B cell (primary cell): ENCODE measurements around the gene ANKRD61. TPM values are rescaled to one million over a fixed set of nuclear protein-coding genes. Genes with fewer than 3 reads are reported as not detected.
A peak's percentile ranks its signal among the peaks of the same experiment; 100 is the strongest.

Experiments used
- ATAC-seq: fragments of 200-7000 bp; cut with Tn5 transposase; one replicate; pipeline ENCODE4 v1.10.0; 2021; ENCODE audit warnings: low read depth, mild to moderate bottlenecking, moderate number of reproducible peaks, moderate library complexity
- CTCF ChIA-PET: fragments of 350-600 bp; sonication (Branson Sonifier 250); formaldehyde crosslinking; loops from one replicate; lab custom pipeline; 2021; ENCODE audit warnings: antibody characterized with exemption, inconsistent platforms; lab: Charles Lee
- POLR2A ChIA-PET: fragments of 350-600 bp; sonication (Branson Sonifier 250); formaldehyde crosslinking; loops from one replicate; lab custom pipeline; 2021; ENCODE audit warnings: antibody characterized with exemption; lab: Charles Lee
- DNase-seq: peaks from one replicate; pipeline ENCODE4 v3.0.0; 2013
- H2AFZ ChIP-seq: 2 replicates; pipeline ENCODE4 v1.6.1; 2012; ENCODE audit warnings: mild to moderate bottlenecking, low read depth, low read length; ENCODE audit not compliant: insufficient read depth, poor library complexity, severe bottlenecking
- H3K27ac ChIP-seq, 2 donors: 1 replicate in 1 of 2; 2 replicates in 1 of 2; pipeline ENCODE4 v1.5.1; 2012 to 2013; ENCODE audit warnings: low read length in 2 of 2, mild to moderate bottlenecking in 2 of 2, moderate library complexity in 1 of 2
- H3K27me3 ChIP-seq, 4 experiments: fragments of 200-600 bp in 1 of 4; sonication (generic) in 1 of 4; replicated peaks in 1 of 4; 1 replicate in 2 of 4; 2 replicates in 2 of 4; pipeline versions ENCODE4 v1.6.1 to v1.7.0; 2013 to 2016; ENCODE audit warnings: low read length in 3 of 4, mild to moderate bottlenecking in 2 of 4, mixed read lengths in 1 of 4, moderate library complexity in 1 of 4; ENCODE audit not compliant: insufficient read depth in 4 of 4, control insufficient read depth in 3 of 4; ENCODE audit errors: control extremely low read depth in 1 of 4
- H3K36me3 ChIP-seq, 2 experiments: replicated peaks in 1 of 2; 1 replicate in 1 of 2; 2 replicates in 1 of 2; pipeline versions ENCODE4 v1.6.1 to v1.7.1; 2013; ENCODE audit warnings: low read length in 1 of 2; ENCODE audit not compliant: insufficient read depth in 2 of 2, control insufficient read depth in 1 of 2; ENCODE audit errors: control extremely low read depth in 1 of 2, extremely low read depth in 1 of 2
- H3K4me1 ChIP-seq, 2 donors: fragments of 200-600 bp in 1 of 2; sonication (generic) in 1 of 2; 1 replicate in 1 of 2; 2 replicates in 1 of 2; pipeline versions ENCODE4 v1.5.1 to v1.6.1; 2013 to 2017; ENCODE audit warnings: low read length in 2 of 2; ENCODE audit not compliant: control insufficient read depth in 2 of 2, insufficient read depth in 2 of 2
- H3K4me2 ChIP-seq: replicated peaks from 2 replicates; pipeline ENCODE3; 2012; ENCODE audit warnings: mild to moderate bottlenecking, low read depth, low read length; ENCODE audit not compliant: poor library complexity, severe bottlenecking
- H3K4me3 ChIP-seq, 5 experiments: fragments of 200-600 bp in 1 of 5; sonication (generic) in 1 of 5; 1 replicate in 3 of 5; 2 replicates in 2 of 5; pipeline versions ENCODE4 v1.5.1 to v1.7.0; 2011 to 2016; ENCODE audit warnings: low read length in 4 of 5, mild to moderate bottlenecking in 4 of 5, low read depth in 2 of 5, control low read depth in 1 of 5, moderate library complexity in 1 of 5; ENCODE audit not compliant: insufficient read depth in 1 of 5; ENCODE audit errors: control extremely low read depth in 1 of 5, extremely low read depth in 1 of 5
- H3K79me2 ChIP-seq: fragments of 200-600 bp; sonication (generic); one replicate; pipeline ENCODE4 v1.6.0; 2016; ENCODE audit warnings: low read length; ENCODE audit not compliant: control insufficient read depth, insufficient read depth
- H3K9ac ChIP-seq: fragments of 200-600 bp; sonication (generic); 2 replicates; pipeline ENCODE4 v1.6.1; 2017; ENCODE audit warnings: mild to moderate bottlenecking, low read length, moderate library complexity
- H3K9me3 ChIP-seq, 3 donors: one replicate each; pipeline versions ENCODE4 v1.6.1 to v1.7.1; 2013; ENCODE audit warnings: low read length in 2 of 3; ENCODE audit not compliant: control insufficient read depth in 2 of 3, insufficient read depth in 1 of 3; ENCODE audit errors: control extremely low read depth in 1 of 3
- H4K20me1 ChIP-seq: 2 replicates; pipeline ENCODE4 v1.6.0; 2012; ENCODE audit warnings: mild to moderate bottlenecking, low read length; ENCODE audit not compliant: insufficient read depth, control insufficient read depth, poor library complexity, severe bottlenecking
- H3K27ac Mint-ChIP-seq: one replicate; pipeline ENCODE4 v1.8.0; 2021; ENCODE audit warnings: mixed read lengths
- H3K27me3 Mint-ChIP-seq: one replicate; pipeline ENCODE4 v1.8.0; 2021; ENCODE audit warnings: mixed read lengths
- H3K4me1 Mint-ChIP-seq: one replicate; pipeline ENCODE4 v1.8.0; 2021; ENCODE audit warnings: mixed read lengths
- H3K4me3 Mint-ChIP-seq: one replicate; pipeline ENCODE4 v1.8.0; 2021; ENCODE audit warnings: mixed read lengths
- H3K9me3 Mint-ChIP-seq: one replicate; pipeline ENCODE4 v1.8.0; 2022; ENCODE audit warnings: mixed read lengths; ENCODE audit not compliant: insufficient read depth
- CTCF ChIP-seq: fragments of 200-600 bp; IDR thresholded peaks from one replicate; pipeline ENCODE4 v1.8.0; 2022; ENCODE audit warnings: antibody characterized with exemption, mild to moderate bottlenecking
- EZH2 ChIP-seq: IDR thresholded peaks from 2 replicates; pipeline ENCODE4 v1.6.1; 2012; ENCODE audit warnings: borderline replicate concordance, low read depth, mild to moderate bottlenecking, moderate library complexity, low read length; ENCODE audit not compliant: insufficient read depth, poor library complexity, severe bottlenecking
- WGBS: methylation state at CpG from one replicate; pipeline ENCODE4 v1.1.5; 2013; ENCODE audit warnings: missing lambda C conversion rate; ENCODE audit not compliant: insufficient coverage; 5-methylcytosine and 5-hydroxymethylcytosine counted together
- intact Hi-C: fragments of 100-400 bp; cut with micrococcal nuclease; formaldehyde crosslinking; loops from one replicate; pipeline ENCODE4 v1.10.0; 2022
- polyA plus RNA-seq: library from polyadenylated mRNA; depleted of rRNA; stranded (reverse); fragments of >200 nt; gene quantifications from 2 replicates; pipeline ENCODE4 v1.2.3, GENCODE V29; 2012
- total RNA-seq, 2 donors: library from RNA; stranded (reverse); fragments of 120-200 nt in 1 of 2; gene quantifications; 1 replicate in 1 of 2; 2 replicates in 1 of 2; pipeline versions ENCODE4 v1.2.3 to v1.2.4, GENCODE V29; 2013 to 2022

ANKRD61 gene
- total and polyA plus RNA-seq, 2 donors (not counting 1 experiment from before 2014, with no cell fraction given): 0.13 TPM; not detected in 1

DNA sequence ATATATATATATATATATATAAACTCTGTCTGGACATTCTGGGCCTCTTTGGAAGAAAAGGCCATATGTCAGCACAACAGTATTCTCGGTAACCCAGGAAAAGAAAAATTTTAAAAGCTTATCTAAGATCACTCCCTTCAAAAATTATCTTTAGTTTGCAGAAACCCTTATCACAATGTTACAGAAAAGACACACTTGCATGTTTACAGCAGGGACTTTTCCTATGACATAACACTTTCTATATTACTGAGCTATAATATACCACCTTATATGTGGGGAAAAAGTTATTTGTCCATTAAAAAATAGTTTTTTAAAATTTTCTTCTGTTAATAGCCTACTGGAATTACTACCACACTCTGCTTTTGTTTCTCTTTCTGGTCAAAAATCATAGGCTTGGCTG lies 25.4 kb downstream of the ANKRD61 start:
- POLR2A ChIA-PET: interaction anchor here (0.7 to 0.8 kb wide), 2 partner anchors 178 to 391 kb away, joined by 5 to 6 read pairs; no protein-coding TSS in a partner anchor
- Histone ChIP-seq H4K20me1 (peaks cover 18% of the 10 kb centered on the region), H3K9ac (no peak overlapping the region), H3K4me3 (no peak overlapping the region), H3K79me2 (peaks cover 52% of the 10 kb centered on the region), H3K27ac (no peak overlapping the region), H3K4me1 (peaks cover 12 to 19% of the 10 kb centered on the region in 2 donors), H3K9me3 (no peaks in the 10 kb centered on the region), H3K27me3 (no peaks in the 10 kb centered on the region), H3K4me2 (no peak overlapping the region), H2AFZ (no peak overlapping the region), H3K36me3 (peaks cover 3 to 12% of the 10 kb centered on the region in 2 experiments)
- Mint-ChIP-seq H3K27ac (no peak overlapping the region), H3K4me1 (peaks cover 20% of the 10 kb centered on the region), H3K27me3 (no peaks in the 10 kb centered on the region), H3K4me3 (no peak overlapping the region), H3K9me3 (no peaks in the 10 kb centered on the region)
- CTCF ChIA-PET: interaction anchor here (0.9 to 1.3 kb wide), 3 partner anchors 16 to 267 kb away, joined by 3 to 5 read pairs (median 3); no protein-coding TSS in a partner anchor
- intact Hi-C loops: no loop called here
- no CpG with 5 or more reads among the region's 1 CpG for WGBS
- no peak for TF ChIP-seq CTCF
- ATAC-seq (no peak), DNase-seq (no peak)

DNA sequence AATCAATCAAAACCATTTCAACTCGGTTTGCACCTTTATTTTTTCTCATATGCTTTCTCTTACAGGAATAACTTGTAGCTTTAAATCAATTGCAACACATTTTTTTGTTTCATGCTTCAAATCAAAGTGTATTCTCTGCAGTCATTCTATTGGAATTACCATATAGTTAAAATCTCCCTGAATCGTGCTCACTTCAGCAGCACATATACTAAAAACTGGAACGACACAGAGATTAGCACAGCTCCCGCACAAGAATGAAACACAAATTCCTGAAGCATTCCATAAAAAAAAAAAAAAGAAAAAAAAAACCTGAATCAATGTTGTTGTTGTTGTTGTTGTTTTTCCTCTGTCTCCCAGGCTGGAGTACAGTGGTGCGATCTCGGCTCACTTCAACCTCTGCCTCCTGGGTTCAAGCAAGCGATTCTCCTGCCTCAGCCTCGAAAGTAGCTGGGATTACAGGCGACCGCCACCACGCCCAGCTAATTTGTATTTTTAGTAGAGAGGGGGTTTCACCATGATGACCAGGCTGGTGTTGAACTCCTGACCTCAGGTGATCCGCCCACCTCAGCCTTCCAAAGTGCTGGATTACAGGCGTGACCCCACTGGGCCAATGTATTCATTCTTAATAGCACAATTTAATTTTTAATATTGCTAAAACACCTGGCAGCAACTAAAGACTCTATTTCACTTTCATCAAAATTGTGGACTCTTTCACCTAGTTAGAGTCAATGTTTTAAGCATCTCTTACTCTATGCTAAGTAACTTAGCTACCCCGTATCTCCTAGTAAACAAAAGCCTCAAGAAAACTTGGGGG lies 26.3 kb downstream of the ANKRD61 start:
- Histone ChIP-seq H3K4me3 (peak overlapping the region in 2 of 5 experiments; percentile 18 to 90), H3K9me3 (no peaks in the 10 kb centered on the region), H3K27me3 (no peaks in the 10 kb centered on the region), H3K79me2 (peaks cover 52% of the 10 kb centered on the region), H3K4me1 (peaks cover 12 to 19% of the 10 kb centered on the region in 2 donors), H3K36me3 (peaks cover 1 to 12% of the 10 kb centered on the region in 2 experiments), H3K27ac (peak overlapping the region in 1 of 2 donors; percentile 93), H3K9ac (peak overlapping the region; percentile 89), H4K20me1 (peaks cover 18% of the 10 kb centered on the region), H3K4me2 (peak overlapping the region; percentile 77), H2AFZ (no peak overlapping the region)
- WGBS: 88% methylated on average over 3 of the region's 14 CpGs
- H3K27me3 Mint-ChIP-seq: no peaks in the 10 kb centered on the region
- ChIA-PET POLR2A (interaction anchor here (0.6 kb wide), 3 partner anchors 16 to 87 kb away, joined by 3 to 4 read pairs (median 3); no protein-coding TSS in a partner anchor), CTCF (interaction anchor here (0.9 to 1.3 kb wide), 2 partner anchors 56 to 266 kb away, joined by 3 read pairs; no protein-coding TSS in a partner anchor)
- peak overlapping the region; percentile 46 for H3K27ac Mint-ChIP-seq
- H3K4me1 Mint-ChIP-seq: peaks cover 20% of the 10 kb centered on the region
- intact Hi-C loops: no loop called here
- H3K4me3 Mint-ChIP-seq: peak overlapping the region; percentile 98
- ATAC-seq (no peak), DNase-seq (no peak)
- no peak for TF ChIP-seq EZH2
- TF ChIP-seq CTCF: no peak
- no peaks in the 10 kb centered on the region for H3K9me3 Mint-ChIP-seq
